H54 (cell line): ENCODE data around the gene PNKD.

Source experiments
- DNase-seq: peaks from one replicate; pipeline ENCODE4 v3.0.0; 2011; ENCODE audit warnings: low spot score, mixed read lengths; ENCODE audit not compliant: insufficient read length
- FAIRE-seq: peaks from 3 replicates; lab custom pipeline; 2011; peaks lifted over from hg19 to GRCh38; lab: Jason Lieb, UNC
- POLR2A ChIP-seq: IDR thresholded peaks from 2 replicates; pipeline ENCODE4 v1.6.1; 2011; ENCODE audit warnings: low read depth, mild to moderate bottlenecking, low read length

Gene PNKD

GRCh38 chr2:218244204-218244603, 26.1 kb upstream of the PNKD start:
- DNase-seq = no peak
- FAIRE-seq = no peak
- no peak for TF ChIP-seq POLR2A

DNA sequence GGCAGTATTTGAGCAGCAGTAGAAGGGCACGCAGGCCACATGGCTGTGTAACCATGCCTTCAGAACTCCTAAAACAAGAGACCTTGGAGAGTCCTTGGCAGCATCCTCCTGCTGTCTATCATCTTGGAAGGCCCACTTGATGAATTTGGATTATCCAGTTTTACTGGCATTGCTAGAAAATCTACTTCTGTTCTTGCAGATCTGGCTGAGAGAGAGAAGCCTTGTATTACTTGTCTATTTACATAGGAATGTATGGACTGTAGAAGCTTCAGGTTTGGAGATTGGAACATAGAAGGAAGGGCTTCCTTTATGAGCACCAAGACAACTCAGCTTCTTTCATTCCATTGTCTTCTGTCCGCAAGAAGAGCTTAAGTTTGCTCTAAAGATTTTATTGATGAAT, 25.7 kb upstream of the PNKD start:
- TF ChIP-seq POLR2A = no peak
- DNase-seq (no peak), FAIRE-seq (no peak)

DNA sequence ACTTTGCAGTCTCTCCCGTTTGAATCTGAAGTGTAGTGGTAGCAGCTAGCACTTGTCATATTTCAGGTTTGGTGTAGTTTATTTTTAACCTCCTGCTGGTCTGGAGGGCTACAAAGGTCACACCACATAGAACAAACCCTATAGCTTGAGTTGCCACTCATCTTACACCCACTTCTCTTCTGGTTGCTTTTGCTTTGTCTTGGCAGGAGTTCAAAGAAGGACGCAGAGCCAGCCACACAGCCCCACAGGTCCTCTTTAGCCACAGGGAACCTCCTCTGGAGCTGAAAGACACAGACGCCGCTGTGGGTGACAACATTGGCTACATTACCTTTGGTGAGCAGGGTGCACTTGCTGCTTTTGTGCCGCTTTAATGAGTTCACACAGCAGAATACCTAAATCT, 25.1 kb upstream of the PNKD start:
- TF ChIP-seq POLR2A = no peak
- no peak for FAIRE-seq
- no peak for DNase-seq

GRCh38 chr2:218249691-218250090, 20.6 kb upstream of the PNKD start:
- DNase-seq (no peak), FAIRE-seq (no peak)
- TF ChIP-seq POLR2A = no peak

GRCh38 chr2:218252509-218253231, 17.6 kb upstream of the PNKD start:
- DNase-seq (no peak), FAIRE-seq (no peak)
- TF ChIP-seq POLR2A = no peak

GRCh38 chr2:218253232-218253625, 17.1 kb upstream of the PNKD start:
- FAIRE-seq (no peak), DNase-seq (no peak)
- no peak for TF ChIP-seq POLR2A

DNA sequence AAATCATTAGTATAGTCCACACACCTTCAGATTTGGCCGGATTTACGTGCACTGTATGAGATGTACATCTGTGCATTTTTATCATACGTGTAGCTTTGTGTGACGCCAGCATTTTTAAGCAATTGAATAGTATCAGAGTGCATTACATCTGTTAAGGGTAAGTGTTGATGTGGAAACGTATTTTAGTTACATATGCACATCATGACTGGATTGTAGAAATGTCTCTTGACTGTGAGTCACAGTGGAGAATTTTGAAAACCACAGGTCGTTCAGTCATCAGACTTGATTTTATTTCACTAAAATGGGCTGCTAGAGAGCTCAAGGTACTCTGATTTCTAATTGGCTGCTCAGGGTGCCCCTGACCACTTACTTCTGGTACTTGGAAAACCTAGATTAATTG, 14.9 kb upstream of the PNKD start:
- DNase-seq = no peak
- no peak for FAIRE-seq
- no peak for TF ChIP-seq POLR2A

- DNase-seq (no peak), FAIRE-seq (no peak)
- no peak for TF ChIP-seq POLR2A
Measured at GRCh38 chr2:218256612-218257350, 13.5 kb upstream of the PNKD start.

DNA sequence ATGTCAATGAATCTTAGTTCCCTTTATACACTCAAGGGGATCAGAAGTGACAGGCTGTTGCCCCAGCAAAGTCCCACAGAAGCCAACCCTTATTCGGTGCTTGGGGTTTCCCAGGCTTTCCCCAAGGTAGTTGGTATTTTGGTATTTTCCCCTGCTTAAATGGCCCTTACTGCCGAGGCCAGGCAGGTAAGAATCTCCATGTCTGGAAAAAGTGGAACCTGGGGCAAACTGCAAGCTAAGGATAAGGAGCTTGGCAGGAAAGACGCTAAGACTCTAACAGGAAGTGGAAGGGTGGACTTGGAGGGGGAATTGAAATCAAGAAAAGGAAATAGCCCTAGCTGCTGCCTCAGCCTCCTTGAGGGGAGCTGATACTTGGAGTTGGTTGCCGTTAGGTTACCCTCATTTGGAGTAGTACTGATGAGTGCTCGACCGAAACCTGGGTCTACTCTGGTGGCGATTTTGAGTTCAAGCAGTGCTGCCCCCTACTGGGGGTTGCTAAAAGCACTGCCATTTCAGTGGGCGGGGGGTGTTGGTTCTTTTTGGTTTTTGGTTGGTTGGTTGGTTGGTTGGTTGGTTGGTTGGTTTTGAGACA, 12.8 kb upstream of the PNKD start:
- no peak for TF ChIP-seq POLR2A
- DNase-seq (no peak), FAIRE-seq (no peak)

DNA sequence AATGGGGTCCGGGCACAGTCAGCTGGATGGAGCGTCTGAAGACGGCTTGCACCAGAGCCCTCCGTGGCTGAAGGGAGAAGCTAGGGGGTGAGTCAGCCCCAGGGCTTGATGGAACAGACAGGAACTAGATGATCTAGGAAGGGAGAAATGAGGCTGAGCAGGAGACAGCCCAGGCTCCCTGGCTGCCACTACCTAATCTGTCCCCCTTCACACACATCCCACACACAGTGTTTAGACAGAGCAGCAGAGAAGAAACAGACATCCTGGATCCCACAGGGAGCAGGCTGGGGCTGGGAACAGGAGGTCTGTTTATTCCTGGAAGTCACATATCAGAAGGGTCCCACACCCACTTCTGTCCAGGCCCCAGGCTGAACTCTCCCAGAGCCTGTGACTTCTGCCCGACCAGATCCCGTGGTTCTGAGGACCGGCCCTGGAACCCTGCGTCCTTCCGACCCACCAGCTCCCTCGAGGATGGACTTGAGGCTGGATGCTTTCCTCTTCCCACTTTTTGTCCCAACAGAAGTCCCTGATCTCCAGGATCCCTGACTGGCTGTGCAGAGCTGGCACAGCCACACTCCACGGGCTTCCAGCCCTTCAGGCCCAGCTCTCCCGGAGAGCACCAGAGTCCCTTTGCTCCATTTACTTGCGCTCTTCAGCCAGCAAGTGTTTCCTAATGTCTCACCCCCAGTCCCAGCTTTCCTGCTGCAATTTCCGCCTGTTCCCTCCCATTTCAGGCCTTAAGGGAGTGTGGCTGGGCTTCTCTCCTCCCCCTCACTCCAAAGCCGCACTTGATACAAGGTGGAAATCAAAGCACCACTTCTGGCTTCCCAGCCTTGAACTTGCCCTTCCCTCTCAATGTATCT, 11.0 kb upstream of the PNKD start:
- FAIRE-seq (no peak), DNase-seq (peak; percentile 44)
- no peak for TF ChIP-seq POLR2A

- no peak for DNase-seq
- no peak for TF ChIP-seq POLR2A
Measured at GRCh38 chr2:218260166-218260565, 10.2 kb upstream of the PNKD start.

DNA sequence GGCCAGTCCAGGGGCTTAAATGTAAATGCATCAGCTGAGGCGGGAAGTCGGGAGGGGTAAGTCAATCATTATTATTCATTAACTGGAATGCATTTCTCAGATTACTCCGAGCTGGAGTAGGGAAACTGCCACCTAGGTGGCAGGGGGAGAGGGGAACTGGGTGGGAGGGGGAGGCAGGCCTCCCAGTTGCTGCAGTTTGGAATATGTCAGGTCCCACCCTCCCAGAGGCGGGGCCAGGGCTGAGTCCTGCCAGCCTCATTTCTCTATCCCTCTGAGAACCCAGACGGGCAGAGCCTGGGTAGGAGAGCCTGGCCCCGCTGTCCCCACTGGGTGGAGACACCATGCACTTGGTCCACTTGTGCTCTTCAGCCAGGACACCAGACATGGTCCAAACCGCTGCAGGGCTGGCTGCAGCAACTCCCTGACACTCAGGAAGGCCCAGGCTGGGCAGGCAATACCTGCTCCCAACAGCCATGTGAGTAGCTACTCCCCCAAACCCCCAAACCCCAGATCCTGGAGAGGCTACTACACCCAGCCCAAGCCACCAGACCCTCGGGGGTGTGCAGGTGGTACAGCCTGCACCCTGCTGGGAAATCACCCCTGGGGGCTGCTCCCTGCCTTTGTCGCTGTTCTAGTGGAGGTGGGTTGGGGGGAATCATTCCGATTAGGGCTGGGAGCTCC, 9.4 kb upstream of the PNKD start, which contains the start of gene GPBAR1:
TSS of gene GPBAR1 (plus strand) at position 274 of the 681 bp plus-strand sequence. CDS start 1,710 bp downstream, outside the sequence.
- FAIRE-seq (no peak), DNase-seq (no peak)
- no peak for TF ChIP-seq POLR2A

More at GRCh38 chr2:218260166-218260565, 10.2 kb upstream of the PNKD start:
- no peak for FAIRE-seq

GRCh38 chr2:218261423-218262236, 8.7 kb upstream of the PNKD start:
- FAIRE-seq = no peak
- no peak for TF ChIP-seq POLR2A
- no peak for DNase-seq
